B cell (primary cell): ENCODE data around the gene GPHN. TPM values are rescaled to one million over a fixed set of nuclear protein-coding genes. Genes with fewer than 3 reads are reported as not detected.

Experiments used
- ATAC-seq: fragments of 200-7000 bp; cut with Tn5 transposase; one replicate; pipeline ENCODE4 v1.10.0; 2021; ENCODE audit warnings: low read depth, mild to moderate bottlenecking, moderate number of reproducible peaks, moderate library complexity
- CTCF ChIA-PET: fragments of 350-600 bp; sonication (Branson Sonifier 250); formaldehyde crosslinking; loops from one replicate; lab custom pipeline; 2021; ENCODE audit warnings: antibody characterized with exemption, inconsistent platforms; lab: Charles Lee
- POLR2A ChIA-PET: fragments of 350-600 bp; sonication (Branson Sonifier 250); formaldehyde crosslinking; loops from one replicate; lab custom pipeline; 2021; ENCODE audit warnings: antibody characterized with exemption; lab: Charles Lee
- DNase-seq: peaks from one replicate; pipeline ENCODE4 v3.0.0; 2013
- H2AFZ ChIP-seq: 2 replicates; pipeline ENCODE4 v1.6.1; 2012; ENCODE audit warnings: mild to moderate bottlenecking, low read depth, low read length; ENCODE audit not compliant: insufficient read depth, poor library complexity, severe bottlenecking
- H3K27ac ChIP-seq, 2 donors: 1 replicate in 1 of 2; 2 replicates in 1 of 2; pipeline ENCODE4 v1.5.1; 2012 to 2013; ENCODE audit warnings: low read length in 2 of 2, mild to moderate bottlenecking in 2 of 2, moderate library complexity in 1 of 2
- H3K27me3 ChIP-seq, 4 experiments: fragments of 200-600 bp in 1 of 4; sonication (generic) in 1 of 4; replicated peaks in 1 of 4; 1 replicate in 2 of 4; 2 replicates in 2 of 4; pipeline versions ENCODE4 v1.6.1 to v1.7.0; 2013 to 2016; ENCODE audit warnings: low read length in 3 of 4, mild to moderate bottlenecking in 2 of 4, mixed read lengths in 1 of 4, moderate library complexity in 1 of 4; ENCODE audit not compliant: insufficient read depth in 4 of 4, control insufficient read depth in 3 of 4; ENCODE audit errors: control extremely low read depth in 1 of 4
- H3K36me3 ChIP-seq, 2 experiments: replicated peaks in 1 of 2; 1 replicate in 1 of 2; 2 replicates in 1 of 2; pipeline versions ENCODE4 v1.6.1 to v1.7.1; 2013; ENCODE audit warnings: low read length in 1 of 2; ENCODE audit not compliant: insufficient read depth in 2 of 2, control insufficient read depth in 1 of 2; ENCODE audit errors: control extremely low read depth in 1 of 2, extremely low read depth in 1 of 2
- H3K4me1 ChIP-seq, 2 donors: fragments of 200-600 bp in 1 of 2; sonication (generic) in 1 of 2; 1 replicate in 1 of 2; 2 replicates in 1 of 2; pipeline versions ENCODE4 v1.5.1 to v1.6.1; 2013 to 2017; ENCODE audit warnings: low read length in 2 of 2; ENCODE audit not compliant: control insufficient read depth in 2 of 2, insufficient read depth in 2 of 2
- H3K4me2 ChIP-seq: replicated peaks from 2 replicates; pipeline ENCODE3; 2012; ENCODE audit warnings: mild to moderate bottlenecking, low read depth, low read length; ENCODE audit not compliant: poor library complexity, severe bottlenecking
- H3K4me3 ChIP-seq, 5 experiments: fragments of 200-600 bp in 1 of 5; sonication (generic) in 1 of 5; 1 replicate in 3 of 5; 2 replicates in 2 of 5; pipeline versions ENCODE4 v1.5.1 to v1.7.0; 2011 to 2016; ENCODE audit warnings: low read length in 4 of 5, mild to moderate bottlenecking in 4 of 5, low read depth in 2 of 5, control low read depth in 1 of 5, moderate library complexity in 1 of 5; ENCODE audit not compliant: insufficient read depth in 1 of 5; ENCODE audit errors: control extremely low read depth in 1 of 5, extremely low read depth in 1 of 5
- H3K79me2 ChIP-seq: fragments of 200-600 bp; sonication (generic); one replicate; pipeline ENCODE4 v1.6.0; 2016; ENCODE audit warnings: low read length; ENCODE audit not compliant: control insufficient read depth, insufficient read depth
- H3K9ac ChIP-seq: fragments of 200-600 bp; sonication (generic); 2 replicates; pipeline ENCODE4 v1.6.1; 2017; ENCODE audit warnings: mild to moderate bottlenecking, low read length, moderate library complexity
- H3K9me3 ChIP-seq, 3 donors: one replicate each; pipeline versions ENCODE4 v1.6.1 to v1.7.1; 2013; ENCODE audit warnings: low read length in 2 of 3; ENCODE audit not compliant: control insufficient read depth in 2 of 3, insufficient read depth in 1 of 3; ENCODE audit errors: control extremely low read depth in 1 of 3
- H4K20me1 ChIP-seq: 2 replicates; pipeline ENCODE4 v1.6.0; 2012; ENCODE audit warnings: mild to moderate bottlenecking, low read length; ENCODE audit not compliant: insufficient read depth, control insufficient read depth, poor library complexity, severe bottlenecking
- H3K27ac Mint-ChIP-seq: one replicate; pipeline ENCODE4 v1.8.0; 2021; ENCODE audit warnings: mixed read lengths
- H3K27me3 Mint-ChIP-seq: one replicate; pipeline ENCODE4 v1.8.0; 2021; ENCODE audit warnings: mixed read lengths
- H3K4me1 Mint-ChIP-seq: one replicate; pipeline ENCODE4 v1.8.0; 2021; ENCODE audit warnings: mixed read lengths
- H3K4me3 Mint-ChIP-seq: one replicate; pipeline ENCODE4 v1.8.0; 2021; ENCODE audit warnings: mixed read lengths
- H3K9me3 Mint-ChIP-seq: one replicate; pipeline ENCODE4 v1.8.0; 2022; ENCODE audit warnings: mixed read lengths; ENCODE audit not compliant: insufficient read depth
- EZH2 ChIP-seq: IDR thresholded peaks from 2 replicates; pipeline ENCODE4 v1.6.1; 2012; ENCODE audit warnings: borderline replicate concordance, low read depth, mild to moderate bottlenecking, moderate library complexity, low read length; ENCODE audit not compliant: insufficient read depth, poor library complexity, severe bottlenecking
- WGBS: methylation state at CpG from one replicate; pipeline ENCODE4 v1.1.5; 2013; ENCODE audit warnings: missing lambda C conversion rate; ENCODE audit not compliant: insufficient coverage; 5-methylcytosine and 5-hydroxymethylcytosine counted together
- intact Hi-C: fragments of 100-400 bp; cut with micrococcal nuclease; formaldehyde crosslinking; loops from one replicate; pipeline ENCODE4 v1.10.0; 2022
- polyA plus RNA-seq: library from polyadenylated mRNA; depleted of rRNA; stranded (reverse); fragments of >200 nt; gene quantifications from 2 replicates; pipeline ENCODE4 v1.2.3, GENCODE V29; 2012
- total RNA-seq, 2 donors: library from RNA; stranded (reverse); fragments of 120-200 nt in 1 of 2; gene quantifications; 1 replicate in 1 of 2; 2 replicates in 1 of 2; pipeline versions ENCODE4 v1.2.3 to v1.2.4, GENCODE V29; 2013 to 2022
- TF ChIP-seq, protein P1 (sequence below): fragments of 200-600 bp; IDR thresholded peaks from one replicate; pipeline ENCODE4 v1.8.0; 2022; ENCODE audit warnings: antibody characterized with exemption, mild to moderate bottlenecking

Gene GPHN
- total and polyA plus RNA-seq, 2 donors (not counting 1 experiment from before 2014, with no cell fraction given): 3.4 to 18.0 TPM

DNA sequence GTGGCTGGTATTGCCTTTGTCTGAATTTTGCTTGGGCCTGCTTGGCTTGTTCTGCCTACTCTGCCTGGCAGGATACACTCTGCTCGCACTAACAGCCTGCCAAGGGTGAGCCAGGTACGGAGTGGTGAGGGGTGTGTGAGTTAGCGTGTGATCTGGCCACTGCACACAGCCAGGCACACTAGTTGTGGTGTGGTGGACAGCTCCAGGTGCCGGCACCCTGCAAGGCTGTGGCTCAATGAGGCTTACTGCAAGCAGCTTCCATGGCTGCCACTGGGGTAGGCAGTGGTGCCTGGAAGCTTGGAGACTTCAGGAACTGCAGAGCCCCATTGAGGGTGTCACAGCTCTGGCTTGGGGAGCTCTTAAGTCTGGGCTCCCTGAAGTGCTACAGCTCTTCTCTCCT lies 87.4 kb downstream of the GPHN start:
- Histone ChIP-seq H3K9ac (no peak overlapping the region), H4K20me1 (no peaks in the 10 kb centered on the region), H3K79me2 (no peaks in the 10 kb centered on the region), H2AFZ (no peak overlapping the region), H3K27me3 (no peaks in the 10 kb centered on the region), H3K27ac (no peak overlapping the region), H3K4me3 (no peak overlapping the region), H3K9me3 (peaks cover 0 to 25% (median 0%) of the 10 kb centered on the region in 3 donors), H3K4me2 (no peak overlapping the region), H3K4me1 (no peaks in the 10 kb centered on the region), H3K36me3 (no peaks in the 10 kb centered on the region)
- H3K4me1 Mint-ChIP-seq: no peaks in the 10 kb centered on the region
- ChIA-PET CTCF (no interaction called here), POLR2A (no interaction called here)
- 92% methylated on average over 4 of the region's 4 CpGs for WGBS
- TF ChIP-seq, protein P1, sequence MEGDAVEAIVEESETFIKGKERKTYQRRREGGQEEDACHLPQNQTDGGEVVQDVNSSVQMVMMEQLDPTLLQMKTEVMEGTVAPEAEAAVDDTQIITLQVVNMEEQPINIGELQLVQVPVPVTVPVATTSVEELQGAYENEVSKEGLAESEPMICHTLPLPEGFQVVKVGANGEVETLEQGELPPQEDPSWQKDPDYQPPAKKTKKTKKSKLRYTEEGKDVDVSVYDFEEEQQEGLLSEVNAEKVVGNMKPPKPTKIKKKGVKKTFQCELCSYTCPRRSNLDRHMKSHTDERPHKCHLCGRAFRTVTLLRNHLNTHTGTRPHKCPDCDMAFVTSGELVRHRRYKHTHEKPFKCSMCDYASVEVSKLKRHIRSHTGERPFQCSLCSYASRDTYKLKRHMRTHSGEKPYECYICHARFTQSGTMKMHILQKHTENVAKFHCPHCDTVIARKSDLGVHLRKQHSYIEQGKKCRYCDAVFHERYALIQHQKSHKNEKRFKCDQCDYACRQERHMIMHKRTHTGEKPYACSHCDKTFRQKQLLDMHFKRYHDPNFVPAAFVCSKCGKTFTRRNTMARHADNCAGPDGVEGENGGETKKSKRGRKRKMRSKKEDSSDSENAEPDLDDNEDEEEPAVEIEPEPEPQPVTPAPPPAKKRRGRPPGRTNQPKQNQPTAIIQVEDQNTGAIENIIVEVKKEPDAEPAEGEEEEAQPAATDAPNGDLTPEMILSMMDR: no peak
- TF ChIP-seq EZH2: no peak
- ATAC-seq (no peak), DNase-seq (no peak)
- H3K27me3 Mint-ChIP-seq: no peaks in the 10 kb centered on the region
- peaks cover 8% of the 10 kb centered on the region for H3K9me3 Mint-ChIP-seq
- no peak overlapping the region for H3K27ac Mint-ChIP-seq
- intact Hi-C loops: no loop called here
- no peak overlapping the region for H3K4me3 Mint-ChIP-seq

- no peak for DNase-seq
- ChIA-PET POLR2A (no interaction called here), CTCF (no interaction called here)
- Mint-ChIP-seq H3K4me1 (no peaks in the 10 kb centered on the region), H3K27ac (no peak overlapping the region), H3K4me3 (no peak overlapping the region), H3K27me3 (no peaks in the 10 kb centered on the region), H3K9me3 (peaks cover 5% of the 10 kb centered on the region)
- Histone ChIP-seq H2AFZ (no peak overlapping the region), H3K36me3 (no peaks in the 10 kb centered on the region), H4K20me1 (no peaks in the 10 kb centered on the region), H3K4me2 (no peak overlapping the region), H3K4me3 (no peak overlapping the region), H3K4me1 (no peaks in the 10 kb centered on the region), H3K9ac (no peak overlapping the region), H3K27me3 (no peaks in the 10 kb centered on the region), H3K79me2 (no peaks in the 10 kb centered on the region), H3K9me3 (peaks cover 0 to 25% (median 0%) of the 10 kb centered on the region in 3 donors), H3K27ac (no peak overlapping the region)
- TF ChIP-seq EZH2: no peak
- TF ChIP-seq, protein P1: no peak
- 96% methylated on average over 9 of the region's 9 CpGs for WGBS
- ATAC-seq: no peak
- intact Hi-C loops: no loop called here
Observed at GRCh38 chr14:66596241-66596985, 88.5 kb downstream of the GPHN start.
